Hematopoietic multipotent progenitor cell treated with erythropoietin and hydrocortisone succinate and interleukin-3 and kit ligand, for 17 days (in vitro differentiated cells): ENCODE results near the gene ART1.

Source experiments
- DNase-seq: peaks from one replicate; pipeline ENCODE4 v3.0.0-alpha.2; 2015; ENCODE audit warnings: low spot score

ART1 gene

GRCh38 chr11:3666023-3666530 lies 21.1 kb downstream of the ART1 start:
- no peak for DNase-seq

- no peak for DNase-seq
Observed at GRCh38 chr11:3667149-3668035, 22.5 kb downstream of the ART1 start.

- DNase-seq, result no peak
Observed at GRCh38 chr11:3669128-3669527, 24.2 kb downstream of the ART1 start.

DNA sequence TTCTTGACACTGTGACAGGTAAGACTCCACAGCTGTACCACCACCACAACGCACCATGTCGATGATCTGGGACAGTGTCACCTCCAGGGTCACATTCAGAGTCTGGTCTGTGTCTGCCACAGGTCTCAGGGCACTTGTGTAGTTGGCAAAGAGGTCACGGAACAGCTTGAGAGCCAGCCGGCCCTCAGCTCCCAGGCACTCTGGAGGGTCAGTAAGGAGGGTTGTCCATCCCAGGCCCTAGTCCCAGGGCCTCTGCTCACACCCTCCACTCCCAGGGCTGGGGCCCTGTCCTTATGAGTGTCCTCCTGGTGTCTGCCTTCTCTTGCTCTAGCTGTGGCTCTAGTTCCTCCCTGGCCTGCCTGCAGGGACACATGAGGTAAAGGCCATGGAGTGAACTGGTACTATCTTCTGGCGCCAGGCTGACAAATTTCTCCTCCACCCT lies 24.8 kb downstream of the ART1 start:
- no peak for DNase-seq

DNA sequence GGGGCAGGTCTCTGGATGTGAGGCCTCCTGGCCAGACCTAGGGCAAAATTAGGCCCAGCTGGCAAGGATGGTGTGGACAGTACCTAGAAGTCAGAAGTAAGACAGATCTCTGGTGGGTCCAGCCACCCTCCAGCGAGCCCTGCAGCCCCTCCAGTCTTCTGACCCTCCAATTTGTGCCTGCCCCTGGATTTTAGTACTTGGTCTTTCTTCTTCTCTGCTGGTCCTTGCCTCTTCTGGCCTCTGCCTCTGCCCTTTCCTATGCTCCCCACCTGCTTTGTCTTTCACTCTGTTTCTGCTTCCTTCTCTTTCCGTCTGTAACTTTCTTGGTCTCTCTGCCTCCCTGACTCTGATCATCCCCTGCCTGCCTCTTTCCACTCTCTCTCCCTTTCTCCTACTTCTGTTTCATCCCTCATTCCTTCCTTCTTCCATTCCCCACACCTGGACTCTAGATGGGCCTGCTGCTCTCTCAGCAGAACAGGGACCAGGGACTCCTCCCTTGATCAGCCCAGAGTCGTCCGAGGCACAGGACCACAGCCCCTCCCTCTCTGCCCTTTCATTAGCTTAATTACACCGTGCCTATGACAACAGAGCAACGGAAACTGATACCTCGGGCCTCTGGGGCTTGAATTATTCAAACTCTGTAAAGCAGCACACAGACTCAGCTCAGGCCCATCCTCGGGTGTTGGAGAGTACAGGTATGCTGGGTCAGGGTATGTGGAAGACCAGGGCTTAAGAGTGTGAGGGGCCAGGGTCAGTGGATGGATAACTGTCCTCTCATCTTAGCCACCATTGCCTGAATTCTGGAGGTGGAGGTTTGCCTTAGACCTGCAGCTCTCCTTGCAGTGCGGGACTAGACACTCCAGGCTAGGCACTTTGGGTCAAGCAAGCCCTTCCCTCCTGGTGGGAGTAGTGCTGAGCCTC lies 26.7 kb downstream of the ART1 start, which contains the start of gene CHRNA10:
CHRNA10 (minus strand) TSS at position 51 of the 921 bp plus-strand sequence. CDS start 72 bp downstream, outside the sequence.
- DNase-seq, result no peak

- no peak for DNase-seq
Observed at GRCh38 chr11:3674189-3674588, 29.3 kb downstream of the ART1 start.

DNA sequence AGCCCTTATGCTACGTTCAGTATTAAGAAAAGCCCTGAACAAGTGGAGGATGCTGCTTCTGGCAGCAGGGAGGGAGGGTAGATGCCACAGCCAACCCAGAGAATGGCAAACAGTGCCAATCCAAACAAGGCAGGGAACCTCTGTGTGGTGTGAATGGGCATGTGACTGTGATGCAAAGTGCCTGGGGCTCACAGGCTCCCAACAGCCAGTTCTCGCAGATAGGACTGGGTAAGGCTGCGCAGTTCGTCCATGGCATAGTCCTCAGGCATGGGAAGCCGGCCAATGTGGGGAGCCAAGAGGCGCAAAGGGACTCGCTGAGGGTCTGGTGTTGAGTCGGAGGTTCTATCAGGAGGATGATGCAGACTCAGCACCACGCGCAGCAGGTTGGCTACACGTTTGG lies 31.0 kb downstream of the ART1 start:
- no peak for DNase-seq

DNA sequence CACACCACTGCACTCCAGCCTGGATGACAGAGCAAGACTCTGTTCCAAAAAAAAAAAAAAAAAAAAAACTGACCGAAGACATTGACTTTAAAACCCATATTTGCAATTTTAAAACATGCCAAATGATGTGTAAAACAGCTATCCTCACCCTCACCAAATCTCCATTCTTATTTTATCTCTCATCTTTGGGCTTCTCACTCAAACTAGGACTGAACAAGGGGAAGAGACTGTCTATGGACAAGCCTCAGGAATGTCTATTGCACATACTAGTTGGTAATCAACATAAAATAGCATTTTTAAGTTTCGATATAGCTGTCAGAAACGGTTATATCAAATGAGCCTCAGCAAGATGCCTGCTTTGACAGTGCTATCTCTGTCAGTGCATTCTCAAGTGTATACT lies 34.1 kb downstream of the ART1 start:
- DNase-seq, result no peak

DNA sequence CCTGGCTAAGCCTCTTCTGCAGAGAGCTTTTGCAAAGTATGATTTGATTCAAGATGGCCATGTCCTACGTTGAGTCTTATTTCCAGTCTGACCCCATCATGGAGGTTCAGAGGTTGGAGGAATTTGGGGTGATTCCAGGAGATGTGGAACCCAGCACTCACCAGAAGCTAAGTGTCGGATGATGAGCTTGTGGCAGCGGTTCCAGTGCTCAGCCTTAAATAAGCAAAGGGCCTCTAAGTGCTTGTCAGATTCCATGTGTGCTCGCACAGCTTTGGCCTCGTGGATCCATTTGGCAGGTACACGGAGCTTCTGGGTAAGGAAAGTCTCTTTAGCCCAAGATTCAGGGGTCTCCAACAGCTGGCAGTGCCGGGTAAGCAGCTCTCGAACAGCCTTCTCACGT lies 38.1 kb downstream of the ART1 start:
- DNase-seq, result no peak

DNA sequence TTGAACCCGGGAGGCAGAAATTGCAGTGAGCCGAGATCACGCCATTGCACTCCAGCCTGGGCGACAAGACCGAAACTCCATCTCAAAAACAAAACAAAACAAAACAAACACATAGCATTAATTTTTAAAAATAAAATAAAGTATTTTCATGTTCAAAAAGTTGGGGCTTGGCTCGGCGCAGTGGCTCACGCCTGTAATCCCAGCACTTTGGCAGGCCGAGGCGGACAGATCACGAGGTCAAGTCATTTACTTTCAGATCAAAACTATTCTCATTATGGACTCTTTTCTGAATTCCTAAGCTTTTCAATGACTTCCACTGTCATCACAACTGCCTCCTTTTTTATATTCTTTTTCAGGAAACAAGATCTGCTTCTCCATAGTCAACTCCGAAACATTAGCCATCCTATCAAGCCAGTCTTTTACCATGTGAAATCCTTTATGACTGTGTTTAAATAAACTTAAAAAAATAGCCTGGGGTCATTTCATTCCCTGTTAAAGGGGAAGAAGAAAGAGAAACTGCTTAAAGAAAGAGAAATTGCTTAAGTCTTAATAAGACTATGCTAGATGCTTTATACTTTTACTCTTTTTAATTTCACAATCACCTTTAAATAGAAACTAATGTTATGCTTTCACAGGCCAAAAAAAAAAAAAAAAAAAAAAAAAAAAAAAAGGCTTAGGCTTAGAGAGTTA lies 39.3 kb downstream of the ART1 start:
- no peak for DNase-seq

GRCh38 chr11:3684819-3685172 lies 39.9 kb downstream of the ART1 start:
- DNase-seq, result no peak

DNA sequence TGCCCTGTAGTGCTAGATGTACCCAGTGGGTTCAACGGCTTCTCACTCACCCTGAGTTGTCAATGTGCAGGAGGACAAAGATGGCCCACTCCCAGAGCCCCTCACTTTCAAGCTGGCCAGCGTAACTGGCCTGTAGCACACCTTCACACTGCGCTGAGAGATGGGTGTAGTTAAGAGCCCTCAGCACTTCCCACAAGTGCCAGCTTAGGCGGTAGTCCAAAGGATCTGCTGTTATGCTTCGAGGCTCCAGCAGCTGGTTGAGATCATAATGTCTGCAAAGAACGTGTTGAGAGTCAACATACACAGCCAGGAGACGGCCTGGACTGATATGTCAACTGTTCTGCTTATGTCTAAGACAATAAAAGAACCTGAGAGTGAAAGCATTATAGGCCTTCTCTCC lies 41.0 kb downstream of the ART1 start:
- DNase-seq, result no peak

- no peak for DNase-seq
Observed at GRCh38 chr11:3686751-3687150, 41.8 kb downstream of the ART1 start.

DNA sequence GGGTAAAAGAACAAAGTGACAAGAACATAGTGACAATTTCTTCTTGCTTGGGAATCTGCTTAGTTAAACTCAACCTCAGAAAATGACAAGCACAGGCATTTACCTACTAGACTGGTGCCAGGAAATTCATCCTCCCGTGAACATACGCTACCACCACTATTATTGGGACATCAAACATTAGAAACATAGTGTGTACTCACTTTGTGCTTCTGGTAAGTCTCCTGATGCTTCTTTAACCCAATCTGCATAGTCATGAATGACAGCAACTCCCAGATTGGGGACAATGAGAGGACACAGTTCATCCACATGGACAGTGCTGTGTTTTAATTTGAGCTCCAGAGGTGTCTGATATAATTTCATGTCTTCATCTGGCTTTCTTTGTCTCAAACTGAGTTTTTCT lies 55.5 kb downstream of the ART1 start:
- no peak for DNase-seq

GRCh38 chr11:3700910-3701309 lies 56.0 kb downstream of the ART1 start:
- no peak for DNase-seq

- DNase-seq, result no peak
Observed at GRCh38 chr11:3703383-3703782, 58.5 kb downstream of the ART1 start.

DNA sequence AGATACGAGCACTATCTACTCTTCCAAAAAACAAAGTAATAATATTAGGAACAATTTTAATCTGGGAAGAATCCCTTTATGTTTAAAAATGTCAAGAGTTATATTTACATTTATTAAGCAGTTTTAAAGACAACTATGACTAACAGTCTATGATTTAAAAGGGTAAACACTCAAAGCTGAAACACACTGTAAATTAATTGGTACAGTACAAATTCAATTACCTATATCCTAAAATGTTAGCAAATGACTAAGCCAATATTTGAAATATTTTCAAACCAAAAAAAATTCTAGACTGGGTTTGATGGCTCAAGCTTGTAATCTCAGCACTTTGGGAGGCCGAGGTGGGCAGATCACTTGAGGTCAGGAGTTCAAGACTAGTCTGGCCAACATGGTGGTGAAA lies 62.2 kb downstream of the ART1 start:
- DNase-seq, result no peak

GRCh38 chr11:3709977-3710376 lies 65.0 kb downstream of the ART1 start:
- no peak for DNase-seq

DNA sequence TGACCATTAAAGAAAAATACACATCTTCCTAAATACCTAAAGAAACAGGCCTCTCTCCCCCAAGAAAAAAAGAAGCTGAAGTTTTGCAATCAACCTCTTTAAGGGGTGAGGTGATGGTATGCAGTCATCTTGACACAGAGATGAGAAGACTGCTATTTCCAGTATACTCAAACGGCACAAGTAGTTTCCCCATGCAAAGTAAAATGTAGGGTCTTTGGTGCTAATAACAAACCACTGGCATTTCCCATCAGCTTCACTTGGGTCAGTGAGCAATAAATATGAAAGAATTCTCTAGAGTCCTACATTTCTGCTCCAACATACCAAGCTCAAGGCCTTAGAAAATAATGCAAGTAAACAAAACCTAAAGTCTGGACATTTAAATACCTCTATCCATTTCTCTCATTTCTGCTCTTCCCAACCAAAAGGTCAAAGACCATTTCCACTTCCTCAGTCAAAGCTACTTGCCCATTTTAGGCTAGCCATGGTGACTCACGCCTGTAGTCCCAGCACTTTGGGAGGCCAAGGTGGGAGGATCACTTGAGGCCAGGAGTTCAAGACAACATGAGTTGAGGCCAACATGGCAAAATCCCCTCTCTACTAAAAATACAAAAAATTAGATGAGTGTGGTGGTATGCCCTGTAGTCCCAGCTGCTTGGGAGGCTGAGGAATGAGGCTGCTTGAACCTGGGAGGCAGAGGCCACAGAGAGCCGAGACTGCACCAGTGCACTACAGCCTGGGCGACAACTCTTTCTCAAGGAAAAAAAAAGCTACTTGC lies 65.7 kb downstream of the ART1 start:
- no peak for DNase-seq

- no peak for DNase-seq
Observed at GRCh38 chr11:3712274-3712673, 67.3 kb downstream of the ART1 start.
